NCI-H1092 treated with DMSO at 0.1 percent for 48 hours (cell line): ENCODE measurements around the gene KRTAP3-2.
"Not testable (repeated sequence)": the region's sequence is repeated elsewhere in the genome, so short reads cannot be mapped to it uniquely, and the experiment has no call there.

Experiments used
- DNase-seq: peaks from one replicate; lab custom pipeline; 2025; lab: John Stamatoyannopoulos, UW

Gene KRTAP3-2

DNA sequence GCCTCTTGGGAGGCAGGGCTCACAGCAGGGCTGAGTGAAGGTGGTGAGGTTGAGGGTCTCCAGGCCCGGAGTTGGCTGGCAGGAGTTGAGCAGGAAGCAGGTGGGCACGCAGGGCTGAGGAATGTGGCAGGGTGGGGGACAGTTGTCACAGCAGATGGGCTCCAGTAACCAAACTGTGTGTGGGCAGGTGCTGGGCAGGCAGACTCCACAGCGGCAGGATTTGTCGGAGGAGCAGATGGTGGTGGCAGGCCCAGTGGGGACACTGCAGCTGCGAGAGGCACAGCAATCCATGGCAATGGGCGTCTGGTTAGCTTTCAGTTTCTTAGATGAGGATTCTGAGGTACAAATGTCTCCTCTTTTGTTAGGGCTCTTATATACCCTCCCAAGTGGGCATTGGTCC is at the start of gene KRTAP3-2:
KRTAP3-2 (minus strand) TSS at position 344 of the 400 bp plus-strand sequence; CDS start at position 291, 53 bp downstream.
- DNase-seq: not testable (repeated sequence)

DNA sequence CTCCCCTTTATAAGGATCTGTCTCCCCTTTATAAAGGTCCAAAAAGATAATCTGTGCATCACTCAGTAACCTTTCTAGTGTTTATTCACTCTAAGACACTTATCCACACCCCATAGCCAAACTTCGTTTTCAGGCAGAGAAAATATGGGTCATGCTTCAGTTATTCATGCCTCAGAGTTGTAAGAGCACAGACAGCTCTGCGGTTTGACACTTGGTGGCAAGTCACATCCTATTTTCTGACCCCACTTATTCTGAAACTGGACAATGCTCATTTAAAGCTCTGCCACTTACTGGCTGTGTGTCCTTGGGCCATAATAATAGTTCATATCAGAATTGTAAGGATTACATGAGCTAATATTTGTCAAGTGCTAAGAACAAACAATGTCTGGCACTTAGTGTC is 49.4 kb upstream of the KRTAP3-2 start:
- no peak for DNase-seq

DNA sequence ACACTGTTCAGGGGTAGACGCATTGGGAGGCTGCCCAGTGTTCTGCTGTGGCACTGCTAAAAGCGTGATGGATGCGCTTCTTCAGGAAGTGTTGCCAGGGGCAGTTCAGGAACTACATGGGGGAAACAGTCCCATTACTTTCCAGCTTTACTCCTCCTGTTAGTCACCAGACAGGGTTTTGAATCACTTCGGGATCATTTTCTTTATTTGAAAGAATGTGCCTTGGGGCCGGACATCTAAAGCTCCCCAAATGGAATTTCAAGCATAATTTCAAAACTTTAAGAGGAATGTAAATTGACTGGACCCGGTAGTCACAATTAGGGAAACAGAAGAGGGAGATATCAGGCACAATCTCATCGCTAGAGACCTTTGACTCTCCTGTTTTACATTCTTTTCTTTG is 48.7 kb upstream of the KRTAP3-2 start:
- no peak for DNase-seq

DNA sequence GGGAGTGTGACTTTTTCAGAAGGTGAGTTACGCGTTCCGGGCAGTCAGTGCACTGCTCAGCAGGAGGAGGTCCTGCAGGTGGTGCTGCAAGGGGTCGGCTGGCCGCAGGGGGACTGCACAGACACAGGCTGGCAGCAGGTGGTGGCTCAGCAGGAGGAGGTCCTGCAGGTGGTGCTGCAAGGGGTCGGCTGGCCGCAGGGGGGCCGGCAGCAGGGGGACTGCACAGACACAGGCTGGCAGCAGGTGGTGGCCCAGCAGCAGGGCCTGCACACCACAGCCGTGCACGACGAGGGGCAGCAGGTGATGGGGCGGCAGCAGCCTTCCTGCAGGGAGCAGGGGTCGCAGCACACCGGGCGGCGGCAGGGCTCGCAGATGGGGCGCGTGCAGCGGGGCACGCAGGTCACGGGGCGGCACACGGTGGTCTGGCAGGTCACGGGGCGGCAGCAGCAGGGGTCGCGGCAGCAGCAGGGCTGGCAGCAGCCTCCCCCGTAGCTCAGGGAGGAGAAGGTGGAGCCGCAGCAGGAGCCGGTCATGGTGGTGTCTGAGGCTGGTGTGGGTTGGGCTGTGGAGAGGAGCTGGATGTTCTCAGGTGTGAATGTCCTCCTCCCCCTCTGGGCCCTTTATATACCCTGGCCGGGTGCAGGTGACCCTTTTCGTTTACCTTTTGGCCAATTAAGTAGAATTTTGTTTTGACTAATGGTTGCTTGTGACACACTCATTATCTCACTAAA is 47.2 kb upstream of the KRTAP3-2 start, which contains the start of gene KRTAP2-1:
KRTAP2-1 (minus strand) TSS at position 582 of the 731 bp plus-strand sequence; CDS start at position 533, 49 bp downstream.
- not testable (repeated sequence) for DNase-seq

DNA sequence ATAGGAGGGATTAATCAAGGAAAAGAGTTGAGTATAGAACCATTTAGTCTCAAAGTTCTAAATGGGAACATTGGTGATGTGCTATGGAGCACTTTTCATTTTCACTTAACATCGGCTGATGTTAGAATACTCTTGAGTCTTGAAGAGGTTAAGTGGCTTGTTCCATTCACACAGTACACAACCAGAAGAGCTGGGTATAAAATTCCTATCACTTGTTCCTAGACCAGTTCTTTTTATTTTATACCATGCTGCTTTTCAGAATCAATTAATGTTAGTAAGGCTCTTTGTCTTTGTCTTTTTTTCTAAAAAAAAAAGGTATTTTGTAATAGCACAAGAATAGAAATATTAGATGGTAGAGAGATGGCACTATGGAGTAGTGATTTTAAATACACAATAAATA is 43.2 kb upstream of the KRTAP3-2 start:
- DNase-seq: no peak

DNA sequence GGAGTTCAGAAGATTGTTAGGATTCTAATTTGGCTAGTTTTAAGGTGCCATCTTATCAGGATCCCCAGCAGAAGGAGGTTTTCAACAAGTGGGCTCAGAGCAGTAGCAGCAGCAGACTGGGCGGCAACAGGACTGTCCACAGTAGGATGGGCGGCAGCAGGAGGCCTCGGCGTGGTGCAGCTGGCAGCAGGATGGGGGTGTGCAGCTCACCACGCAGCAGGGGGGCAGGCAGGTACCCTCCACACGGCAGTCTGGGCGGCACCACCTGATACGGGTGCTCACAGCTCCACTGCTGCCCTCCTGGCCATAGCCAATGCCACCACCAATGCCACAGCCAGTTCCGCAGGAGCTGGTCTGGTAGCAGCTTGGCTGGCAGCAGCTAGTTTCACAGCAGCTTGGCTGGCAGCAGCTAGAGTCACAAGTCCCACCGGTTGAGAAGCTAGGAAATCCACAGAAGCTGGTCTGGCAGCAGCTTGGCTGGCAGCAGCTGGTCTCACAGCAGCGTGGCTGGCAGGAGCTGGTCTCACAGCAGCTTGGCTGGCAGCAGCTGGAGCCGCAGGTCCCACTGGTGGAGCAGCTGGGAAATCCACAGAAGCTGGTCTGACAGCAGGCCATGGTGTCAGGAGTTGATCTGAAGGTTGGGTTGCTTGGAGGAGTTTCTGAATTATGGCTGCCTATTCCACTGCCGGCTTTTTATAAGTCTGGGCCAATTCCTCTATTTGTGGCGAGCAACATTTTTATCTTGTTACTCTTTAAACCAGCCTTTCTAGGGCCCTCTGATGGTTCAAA is 41.3 kb upstream of the KRTAP3-2 start, which contains the start of gene KRTAP1-1:
KRTAP1-1 (minus strand) TSS at position 668 of the 789 bp plus-strand sequence; CDS start at position 615, 53 bp downstream.
- not testable (repeated sequence) for DNase-seq

DNA sequence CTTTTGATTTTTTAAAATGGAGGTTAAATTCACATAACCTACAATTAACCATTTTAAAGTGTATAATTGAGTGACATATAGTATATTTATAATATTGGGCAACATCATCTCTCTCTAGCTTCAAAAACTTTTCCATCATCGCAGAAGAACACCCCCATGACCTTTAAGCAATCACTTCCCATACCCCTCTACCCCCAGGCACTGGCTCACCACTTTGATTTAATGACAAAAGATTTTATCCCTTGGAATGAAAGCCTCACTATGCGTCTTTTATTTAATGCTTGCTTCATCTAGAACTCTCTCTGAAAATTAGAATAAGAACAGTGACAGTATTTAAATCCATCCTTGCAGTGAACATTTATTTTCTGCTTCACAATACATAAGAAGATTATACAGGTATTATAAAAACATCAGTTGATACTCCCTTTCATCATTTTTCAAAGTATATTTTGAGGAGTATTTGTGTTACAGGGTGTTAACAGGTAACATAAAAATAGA is 38.2 kb upstream of the KRTAP3-2 start:
- DNase-seq: no peak

DNA sequence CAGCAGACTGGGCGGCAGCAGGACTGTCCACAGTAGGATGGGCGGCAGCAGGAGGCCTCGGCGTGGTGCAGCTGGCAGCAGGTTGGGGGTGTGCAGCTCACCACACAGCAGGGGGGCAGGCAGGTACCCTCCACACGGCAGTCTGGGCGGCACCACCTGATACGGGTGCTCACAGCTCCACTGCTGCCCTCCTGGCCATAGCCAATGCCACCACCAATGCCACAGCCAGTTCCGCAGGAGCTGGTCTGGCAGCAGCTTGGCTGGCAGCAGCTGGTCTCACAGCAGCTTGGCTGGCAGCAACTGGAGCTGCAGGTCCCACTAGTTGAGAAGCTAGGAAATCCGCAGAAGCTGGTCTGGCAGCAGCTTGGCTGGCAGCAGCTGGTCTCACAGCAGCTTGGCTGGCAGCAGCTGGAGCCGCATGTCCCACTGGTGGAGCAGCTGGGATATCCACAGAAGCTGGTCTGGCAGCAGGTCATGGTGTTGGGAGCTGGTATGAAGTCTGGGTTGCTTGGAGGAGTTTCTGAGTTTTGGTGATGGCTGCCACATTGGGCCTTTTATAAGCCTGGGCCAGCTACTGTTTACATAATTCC is 34.7 kb upstream of the KRTAP3-2 start, which contains the start of gene KRTAP1-3:
KRTAP1-3 (minus strand) TSS at position 529 of the 590 bp plus-strand sequence; CDS start at position 476, 53 bp downstream.
- not testable (repeated sequence) for DNase-seq

DNA sequence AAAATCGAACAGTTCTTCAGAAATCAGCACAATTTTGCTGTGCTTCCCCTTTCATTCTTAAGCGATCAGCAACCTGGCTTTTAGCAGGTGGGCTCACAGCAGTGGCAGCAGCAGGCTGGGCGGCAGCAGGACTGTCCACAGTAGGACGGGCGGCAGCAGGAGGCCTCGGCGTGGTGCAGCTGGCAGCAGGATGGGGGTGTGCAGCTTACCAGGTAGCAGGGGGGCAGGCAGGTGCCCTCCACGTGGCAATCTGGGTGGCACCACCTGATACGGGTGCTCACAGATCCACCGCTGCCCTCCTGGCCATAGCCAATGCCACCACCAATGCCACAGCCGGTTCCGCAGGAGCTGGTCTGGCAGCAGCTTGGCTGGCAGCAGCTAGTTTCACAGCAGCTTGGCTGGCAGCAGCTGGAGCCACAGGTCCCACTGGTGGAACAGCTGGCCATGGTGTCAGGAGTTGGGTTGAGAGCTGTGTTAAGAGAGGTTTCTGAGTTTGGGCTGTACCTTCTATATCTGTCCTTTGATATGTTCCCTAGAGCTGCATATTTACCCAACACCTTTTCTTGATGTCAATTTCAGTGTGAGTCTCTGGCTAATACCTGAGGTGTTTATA is 30.0 kb upstream of the KRTAP3-2 start, which contains the start of gene KRTAP1-4:
KRTAP1-4 (minus strand) TSS at position 563 of the 613 bp plus-strand sequence; CDS start at position 446, 117 bp downstream.
- no peak for DNase-seq

DNA sequence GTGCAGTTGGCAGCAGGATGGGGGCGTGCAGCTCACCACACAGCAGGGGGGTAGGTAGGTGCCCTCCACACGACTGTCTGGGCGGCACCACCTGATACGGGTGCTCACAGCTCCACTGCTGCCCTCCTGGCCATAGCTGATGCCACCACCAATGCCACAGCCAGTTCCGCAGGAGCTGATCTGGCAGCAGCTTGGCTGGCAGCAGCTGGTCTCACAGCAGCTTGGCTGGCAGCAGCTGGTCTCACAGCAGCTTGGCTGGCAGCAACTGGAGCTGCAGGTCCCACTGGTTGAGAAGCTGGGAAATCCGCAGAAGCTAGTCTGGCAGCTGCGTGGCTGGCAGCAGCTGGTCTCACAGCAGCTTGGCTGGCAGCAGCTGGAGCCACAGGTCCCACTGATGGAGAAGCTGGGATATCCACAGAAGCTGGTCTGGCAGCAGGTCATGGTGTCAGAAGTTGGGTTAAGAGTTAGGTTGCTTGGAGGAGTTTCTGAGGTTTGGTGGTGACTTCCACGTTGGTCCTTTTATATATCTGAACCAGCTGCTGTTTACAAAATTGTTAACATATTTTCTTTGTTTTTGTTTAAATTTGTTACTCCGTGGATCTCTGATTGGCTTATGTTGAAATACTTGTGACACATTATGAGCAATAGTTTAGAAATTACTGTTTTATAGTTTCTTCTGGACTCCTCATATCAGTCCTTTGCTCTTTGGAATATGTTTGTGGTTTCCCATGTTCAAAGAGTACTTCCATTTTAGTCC is 27.2 kb upstream of the KRTAP3-2 start, which contains the start of gene KRTAP1-5:
KRTAP1-5 (minus strand) TSS at position 494 of the 757 bp plus-strand sequence; CDS start at position 441, 53 bp downstream.
- DNase-seq: no peak

DNA sequence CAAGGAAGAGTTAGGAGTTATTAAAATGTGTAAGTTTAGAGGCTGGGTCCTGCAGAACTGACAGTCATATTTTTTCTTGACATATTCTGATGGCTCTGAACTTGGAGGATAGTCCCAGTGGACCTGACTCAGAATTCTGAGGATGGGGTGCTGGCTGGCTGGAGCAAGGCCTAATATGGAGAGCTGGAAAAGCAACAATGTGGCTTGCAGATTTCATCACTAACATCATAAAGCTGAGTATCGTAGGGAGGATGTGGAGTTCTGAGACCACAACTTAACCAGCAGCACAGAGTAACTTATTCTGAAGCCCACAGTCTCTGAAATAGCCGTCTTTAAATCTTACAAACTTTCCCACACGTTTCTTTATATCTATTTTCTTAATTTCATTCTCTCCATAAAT is 25.0 kb upstream of the KRTAP3-2 start:
- no peak for DNase-seq

DNA sequence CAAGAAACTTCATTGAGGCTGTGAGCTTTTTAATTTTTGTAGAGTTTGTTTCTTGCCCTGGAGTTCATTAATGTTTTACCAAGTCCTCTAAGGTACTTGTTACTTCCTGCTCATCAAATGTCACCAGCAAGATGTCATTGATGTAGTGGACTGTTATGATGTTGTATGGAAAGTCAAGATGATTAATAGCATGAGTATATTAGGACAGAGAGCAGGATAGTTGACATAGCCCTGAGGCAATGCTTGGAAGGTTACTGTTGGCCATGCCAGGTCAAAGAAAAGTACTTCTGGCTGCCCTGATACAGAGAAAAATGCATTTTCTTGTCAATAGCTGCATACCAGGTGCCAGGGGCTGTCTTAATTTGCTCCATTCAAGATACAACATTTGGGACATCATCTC is 20.6 kb upstream of the KRTAP3-2 start:
- no peak for DNase-seq

DNA sequence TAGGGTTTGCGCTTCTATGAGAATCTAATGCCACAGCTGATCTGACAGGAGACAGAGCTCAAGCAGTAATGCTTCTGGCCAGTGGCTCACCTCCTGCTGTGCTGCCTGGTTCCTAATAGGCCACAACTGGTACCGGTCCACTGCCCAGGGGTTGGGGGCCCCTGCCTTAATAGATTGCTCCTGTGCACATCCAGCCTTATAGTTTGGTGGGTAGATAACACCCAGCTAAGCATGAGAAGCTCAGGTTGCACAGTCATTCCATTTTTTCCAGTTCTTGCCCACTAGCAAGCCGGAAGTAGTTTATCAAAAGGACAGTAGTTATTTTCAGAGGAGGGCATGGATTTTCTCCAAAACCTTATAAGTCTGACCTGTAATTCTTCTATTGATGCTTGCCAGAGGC is 19.7 kb upstream of the KRTAP3-2 start:
- DNase-seq: no peak

DNA sequence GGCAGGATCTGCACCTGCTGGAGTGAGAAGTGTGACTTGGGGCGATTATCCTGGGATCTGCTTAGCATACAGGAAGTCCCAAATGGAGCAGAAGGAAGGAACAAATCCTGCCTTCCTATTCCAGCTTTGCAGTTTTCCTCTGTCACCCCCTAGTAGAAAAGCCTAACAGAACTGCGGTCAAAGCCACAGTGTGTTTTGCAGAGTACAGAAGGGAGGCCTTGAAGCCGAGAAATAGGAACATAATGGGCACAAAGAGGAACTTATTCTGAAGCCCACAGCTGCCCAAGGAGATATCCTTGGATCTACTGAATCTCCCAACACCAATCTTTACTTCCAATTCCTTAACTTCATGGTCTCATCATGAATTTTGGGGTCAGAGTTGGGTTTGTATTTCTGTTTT is 18.8 kb upstream of the KRTAP3-2 start:
- no peak for DNase-seq

DNA sequence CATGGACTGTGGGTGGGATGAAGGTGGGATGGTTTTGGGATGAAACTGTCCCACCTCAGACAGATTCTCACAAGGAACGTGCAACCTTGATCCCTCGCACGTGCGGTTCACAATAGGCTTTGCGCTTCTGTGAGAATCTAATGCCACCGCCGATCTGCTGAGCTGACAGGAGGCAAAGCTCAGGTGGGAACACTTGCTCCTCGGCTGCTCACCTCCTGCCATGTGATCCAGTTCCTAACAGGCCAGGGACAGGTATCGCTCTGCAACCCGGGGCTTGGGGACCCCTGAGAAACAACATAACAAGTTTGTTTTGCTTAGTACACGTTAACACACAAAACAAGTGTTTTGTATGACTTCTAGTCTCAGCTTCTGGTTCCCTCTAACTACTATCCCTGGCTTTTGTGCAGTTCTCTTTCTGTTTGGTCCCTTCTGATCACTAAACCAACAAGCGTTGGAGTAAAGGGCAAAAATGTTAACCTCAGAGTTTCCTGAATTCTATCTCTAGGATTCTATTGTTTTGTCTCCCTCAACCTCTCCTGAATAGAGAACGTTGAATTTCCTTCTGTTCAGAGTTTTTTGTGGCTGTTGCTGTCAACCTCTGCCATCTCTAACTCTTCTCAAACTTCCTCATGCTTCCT is 17.0 kb upstream of the KRTAP3-2 start:
- DNase-seq: no peak

DNA sequence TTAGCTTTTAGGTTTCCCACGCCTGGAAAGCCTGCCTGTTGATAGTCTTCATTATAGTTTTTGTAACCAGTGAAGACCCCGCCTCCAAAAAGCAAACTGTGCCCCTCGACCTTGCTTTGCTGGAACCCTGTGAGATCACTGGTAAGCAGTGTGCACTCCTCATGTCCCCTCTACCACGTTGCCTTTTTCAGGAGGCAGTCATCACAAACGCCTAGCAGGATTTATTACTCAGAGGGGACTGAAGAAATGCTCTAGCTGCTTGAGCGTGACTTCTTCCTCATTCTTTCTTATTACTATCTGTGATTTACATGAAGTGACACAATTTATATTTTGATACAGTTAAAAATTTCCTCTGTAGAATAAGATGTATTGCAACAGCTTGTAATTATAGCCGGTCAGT is 15.7 kb upstream of the KRTAP3-2 start:
- no peak for DNase-seq

DNA sequence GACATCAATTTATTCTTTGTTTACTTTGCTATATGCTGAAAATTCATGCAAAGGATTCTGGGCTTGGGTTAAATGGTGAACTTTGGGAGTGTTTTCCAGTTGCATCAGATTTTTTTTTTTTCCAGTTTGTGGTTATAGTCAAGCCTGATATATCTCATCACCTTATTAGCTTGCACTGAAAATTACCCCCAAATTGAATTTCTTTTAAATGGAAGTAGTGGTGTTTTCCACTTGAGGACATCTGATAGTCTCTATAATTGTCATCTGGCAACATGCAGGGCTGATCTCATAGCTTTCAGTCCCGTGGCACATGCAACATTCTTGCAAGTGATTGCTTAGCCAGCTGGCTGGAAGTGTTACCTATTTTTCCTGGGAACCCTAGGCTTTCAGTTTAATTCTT is 13.9 kb upstream of the KRTAP3-2 start:
- no peak for DNase-seq

DNA sequence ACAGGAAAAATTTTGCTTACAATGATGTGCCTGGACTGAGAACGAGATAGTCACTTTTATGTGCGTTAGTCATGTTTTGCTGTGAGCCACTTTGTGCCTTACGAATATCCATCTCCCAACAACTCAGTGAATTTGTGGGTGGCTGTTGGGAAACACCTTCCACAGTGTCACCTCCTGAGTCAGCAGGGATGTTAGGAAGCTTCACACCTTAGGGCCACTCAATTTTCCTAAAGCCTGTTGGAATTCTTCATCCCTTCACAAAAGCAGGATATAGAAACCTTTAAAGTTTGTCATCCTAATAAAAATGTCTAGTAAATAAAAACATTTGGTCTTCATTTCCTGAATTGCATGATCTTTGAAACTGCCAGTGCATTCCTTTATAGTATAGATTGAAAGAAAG is 13.5 kb upstream of the KRTAP3-2 start:
- no peak for DNase-seq

DNA sequence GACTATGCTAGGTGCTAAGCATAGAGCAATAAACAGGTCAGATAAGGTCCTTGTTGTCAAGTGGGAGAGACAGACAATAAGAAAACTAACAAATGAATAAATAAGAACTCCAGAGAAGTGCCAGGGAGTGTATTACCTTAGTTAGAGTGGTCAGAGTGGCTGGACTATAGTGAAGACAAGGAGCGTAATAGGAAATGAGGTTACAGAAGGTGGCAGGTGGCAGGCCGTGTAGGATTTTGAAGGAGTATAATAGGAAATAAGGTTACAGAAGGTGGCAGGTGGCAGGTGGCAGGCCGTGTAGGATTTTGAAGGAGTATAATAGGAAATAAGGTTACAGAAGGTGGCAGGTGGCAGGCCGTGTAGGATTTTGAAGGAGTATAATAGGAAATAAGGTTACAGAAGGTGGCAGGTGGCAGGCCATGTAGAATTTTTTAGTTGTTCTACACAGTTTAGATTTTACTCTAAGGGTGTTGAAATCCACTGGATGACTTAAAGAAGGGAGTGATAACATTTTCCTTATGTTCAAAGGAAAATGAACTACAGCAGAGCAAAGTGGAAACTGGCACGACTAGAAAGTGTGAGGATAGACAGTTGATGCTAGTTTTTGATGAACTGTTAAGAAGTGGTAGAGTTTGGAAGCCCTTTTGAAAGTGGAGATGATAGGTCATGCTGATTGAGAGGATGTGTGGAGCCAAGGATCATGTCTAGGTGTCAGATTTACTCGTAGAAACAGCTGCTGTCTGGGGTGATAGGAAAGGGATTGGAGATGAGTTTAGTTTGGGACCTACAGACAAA is 12.8 kb upstream of the KRTAP3-2 start:
- no peak for DNase-seq
